PC-9 (cell line): ENCODE results near the gene ADGRD2.

ENCODE experiments used
- CTCF ChIP-seq: fragments of 200-600 bp; sonication (generic); conservative IDR thresholded peaks from 2 replicates; pipeline ENCODE4 v1.6.1; 2017; ENCODE audit warnings: mixed run types, antibody characterized with exemption, mild to moderate bottlenecking, moderate library complexity
- EZH2 ChIP-seq: fragments of 200-600 bp; sonication (generic); IDR thresholded peaks from 2 replicates; pipeline ENCODE4 v1.8.0; 2017; ENCODE audit warnings: antibody characterized with exemption, low read depth

- TF ChIP-seq CTCF (no peak), EZH2 (no peak)
Measured at GRCh38 chr9:124477211-124477647, 27.0 kb downstream of the ADGRD2 start.
